ENCODE results near the gene PPCS. TPM values are rescaled to one million over a fixed set of nuclear protein-coding genes. Genes with fewer than 3 reads are reported as not detected.

PPCS gene
- total RNA-seq, 2 donors from 2014 or later: 38.7 to 48.9 TPM

Other genes starting within 250 kb of the PPCS start
- gene FOXJ3, start 121.3 kb upstream of the PPCS start, total RNA-seq: 10 to 100 TPM; 67.3 to 79.4 TPM
- 1 to 10 TPM in 1 of 2 donors, under 1 TPM in 1; 0.73 to 1.9 TPM for gene RIMKLA, start 75.8 kb upstream of the PPCS start, total RNA-seq
- gene ZMYND12, start 521 bp upstream of the PPCS start, total RNA-seq: 1 to 10 TPM in 1 of 2 donors, under 1 TPM in 1; 0.44 to 1.1 TPM
- gene CCDC30, start 6.7 kb downstream of the PPCS start, total RNA-seq: 1 to 10 TPM; 4.8 to 6.4 TPM
- 10 to 100 TPM; 63.3 to 73.2 TPM for gene PPIH, start 201.9 kb downstream of the PPCS start, total RNA-seq
- 100 to 1,000 TPM; 655 to 668 TPM for gene YBX1, start 225.9 kb downstream of the PPCS start, total RNA-seq

Measured in endodermal cell (in vitro differentiated cells).